NCI-H2227 (cell line): Measurements from ENCODE around the gene APOA5.
"Not testable (repeated sequence)": the region's sequence is repeated elsewhere in the genome, so short reads cannot be mapped to it uniquely, and the experiment has no call there.

Source experiments
- DNase-seq: peaks from one replicate; lab custom pipeline; 2025; ENCODE audit not compliant: unreplicated experiment; lab: John Stamatoyannopoulos, UW

The APOA5 gene

DNA sequence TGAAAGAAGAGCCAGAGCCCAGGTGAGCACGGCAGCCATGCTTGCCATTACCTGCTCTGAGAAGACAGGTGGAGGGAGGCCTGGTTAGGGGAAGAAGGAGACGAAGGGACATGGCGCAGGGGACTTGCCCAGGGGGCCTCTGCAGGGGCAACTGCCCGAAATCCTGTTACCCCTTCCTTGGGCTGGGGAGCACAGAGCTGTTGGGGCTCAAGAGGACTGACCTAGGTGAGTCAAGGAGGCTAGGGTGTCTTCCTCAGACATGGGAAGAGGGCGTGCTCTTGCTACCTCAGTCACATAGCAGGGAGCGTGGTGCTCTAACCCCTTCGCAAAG is at the start of gene APOA5:
TSS of gene APOA5 (minus strand) at position 67 of the 331 bp plus-strand sequence. CDS start at position 48, 19 bp downstream.
- no peak for DNase-seq

- DNase-seq = no peak
These were observed 49.1 kb upstream of the APOA5 start for GRCh38 chr11:116840746-116841296.

DNA sequence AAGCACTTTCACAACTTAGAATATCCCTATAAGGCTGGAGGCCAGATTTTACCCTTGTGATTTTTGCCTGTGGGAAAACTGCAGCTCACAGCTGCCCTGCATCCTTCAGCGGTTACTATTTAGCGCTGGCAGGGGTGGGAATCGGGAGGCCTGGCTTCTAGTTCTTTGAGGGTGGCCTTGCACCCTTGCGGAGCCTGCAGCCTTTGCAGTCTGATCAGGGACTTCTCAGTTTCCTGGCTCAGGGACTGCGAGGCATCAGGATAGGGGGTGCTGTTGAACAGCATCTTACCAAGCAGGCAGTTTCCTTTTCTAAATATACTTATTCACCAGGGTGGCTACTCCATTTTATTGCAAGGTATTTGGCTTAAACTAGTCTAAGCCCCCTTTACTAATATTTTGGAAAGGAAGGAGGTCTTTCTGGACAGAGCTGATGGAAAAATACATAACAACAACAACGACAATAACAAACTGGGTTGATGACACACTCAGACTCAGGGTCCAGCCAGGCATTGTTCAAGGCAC is 48.6 kb upstream of the APOA5 start:
- no peak for DNase-seq

DNA sequence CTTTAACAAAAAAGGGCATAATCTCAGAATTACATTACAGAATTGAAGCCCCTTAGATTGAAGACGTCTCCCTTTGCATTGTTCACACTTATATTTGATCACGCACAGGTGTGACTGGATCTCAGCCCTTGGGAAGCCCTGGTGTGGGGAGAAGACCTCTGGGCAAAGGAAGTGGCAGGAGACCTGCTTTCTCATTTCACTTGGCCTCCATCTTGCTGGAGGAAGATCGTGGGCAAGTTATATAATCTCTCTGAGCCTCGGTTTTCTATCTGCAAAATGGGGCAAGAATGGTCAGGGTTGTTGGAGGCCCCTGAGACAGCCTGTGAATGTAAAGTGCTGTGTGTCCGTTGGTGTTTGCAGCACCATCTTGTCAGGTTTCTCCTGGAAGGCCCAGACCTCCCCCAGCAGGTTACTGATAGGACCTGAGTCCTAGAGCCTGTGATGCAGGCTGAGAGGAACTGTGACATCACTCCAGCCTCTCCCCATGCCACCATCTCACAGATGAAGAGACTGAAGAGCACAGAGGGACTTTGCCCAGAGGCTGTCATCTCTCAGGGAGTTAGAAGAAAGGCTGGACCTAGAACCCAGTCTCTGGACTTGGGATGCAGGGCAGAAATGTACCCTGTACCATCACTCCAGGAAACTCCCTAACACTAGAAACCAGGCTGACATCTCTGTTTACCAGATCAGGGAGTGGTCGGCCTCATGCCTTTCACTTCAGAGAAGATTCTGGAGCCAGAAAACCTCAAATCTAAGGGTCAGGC is 46.8 kb upstream of the APOA5 start:
- DNase-seq = no peak

- DNase-seq = no peak
These were observed 45.8 kb upstream of the APOA5 start, which contains the start of gene APOA1 for GRCh38 chr11:116837231-116838091. Gene APOA1, minus strand, starts transcription at chr11:116837622. Its CDS starts 235 bp downstream, at chr11:116837387.

DNA sequence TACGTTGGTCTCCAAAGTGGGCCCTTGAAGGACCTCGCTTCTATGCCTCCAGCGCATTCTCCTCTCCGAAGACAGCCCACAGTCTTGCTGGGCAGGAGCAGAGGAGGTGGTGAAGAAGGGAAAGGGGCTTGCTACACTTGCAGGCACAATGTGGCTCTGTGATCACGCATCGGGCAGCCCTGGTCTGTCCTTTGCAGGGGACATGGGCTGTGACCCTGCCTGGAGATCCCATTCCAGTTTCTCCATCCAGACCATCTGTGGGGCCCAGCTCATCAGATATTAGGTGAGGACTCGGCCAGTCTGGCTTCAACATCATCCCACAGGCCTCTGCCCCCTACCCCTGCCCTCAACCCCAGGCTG is 44.9 kb upstream of the APOA5 start:
- no peak for DNase-seq

GRCh38 chr11:116835791-116836631 is 44.3 kb upstream of the APOA5 start:
- DNase-seq = peak; percentile 96

GRCh38 chr11:116835042-116835772 is 43.5 kb upstream of the APOA5 start:
- peak; percentile 43 for DNase-seq

- not testable (repeated sequence) for DNase-seq
These were observed 42.9 kb upstream of the APOA5 start for GRCh38 chr11:116834535-116835041.

GRCh38 chr11:116833816-116834534 is 42.3 kb upstream of the APOA5 start:
- DNase-seq = no peak

DNA sequence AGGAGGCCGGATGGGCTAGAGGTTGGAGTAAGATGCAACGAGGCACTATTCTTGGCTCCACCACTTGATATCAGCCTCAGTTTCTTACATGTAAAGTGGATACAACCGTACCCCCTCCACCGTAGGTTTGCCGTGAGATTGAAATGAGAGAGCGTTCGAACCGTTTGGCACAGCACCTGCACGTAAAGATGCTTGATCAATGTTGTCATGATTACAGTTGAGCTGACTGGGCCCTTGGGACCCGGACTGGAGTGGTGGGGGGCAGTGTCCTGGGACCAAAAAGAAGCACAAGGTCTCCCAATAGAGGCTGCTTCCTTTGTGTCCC is 41.8 kb upstream of the APOA5 start:
- no peak for DNase-seq

DNA sequence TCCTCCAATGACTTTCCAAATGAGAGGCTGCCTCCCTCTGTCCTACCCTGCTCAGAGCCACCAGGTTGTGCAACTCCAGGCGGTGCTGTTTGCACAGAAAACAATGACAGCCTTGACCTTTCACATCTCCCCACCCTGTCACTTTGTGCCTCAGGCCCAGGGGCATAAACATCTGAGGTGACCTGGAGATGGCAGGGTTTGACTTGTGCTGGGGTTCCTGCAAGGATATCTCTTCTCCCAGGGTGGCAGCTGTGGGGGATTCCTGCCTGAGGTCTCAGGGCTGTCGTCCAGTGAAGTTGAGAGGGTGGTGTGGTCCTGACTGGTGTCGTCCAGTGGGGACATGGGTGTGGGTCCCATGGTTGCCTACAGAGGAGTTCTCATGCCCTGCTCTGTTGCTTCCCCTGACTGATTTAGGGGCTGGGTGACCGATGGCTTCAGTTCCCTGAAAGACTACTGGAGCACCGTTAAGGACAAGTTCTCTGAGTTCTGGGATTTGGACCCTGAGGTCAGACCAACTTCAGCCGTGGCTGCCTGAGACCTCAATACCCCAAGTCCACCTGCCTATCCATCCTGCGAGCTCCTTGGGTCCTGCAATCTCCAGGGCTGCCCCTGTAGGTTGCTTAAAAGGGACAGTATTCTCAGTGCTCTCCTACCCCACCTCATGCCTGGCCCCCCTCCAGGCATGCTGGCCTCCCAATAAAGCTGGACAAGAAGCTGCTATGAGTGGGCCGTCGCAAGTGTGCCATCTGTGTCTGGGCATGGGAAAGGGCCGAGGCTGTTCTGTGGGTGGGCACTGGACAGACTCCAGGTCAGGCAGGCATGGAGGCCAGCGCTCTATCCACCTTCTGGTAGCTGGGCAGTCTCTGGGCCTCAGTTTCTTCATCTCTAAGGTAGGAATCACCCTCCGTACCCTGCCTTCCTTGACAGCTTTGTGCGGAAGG is 40.9 kb upstream of the APOA5 start:
- no peak for DNase-seq

- no peak for DNase-seq
These were observed 40.2 kb upstream of the APOA5 start for GRCh38 chr11:116831790-116832349.

GRCh38 chr11:116830184-116830912 is 38.7 kb upstream of the APOA5 start:
- DNase-seq = no peak

GRCh38 chr11:116829525-116830183 is 38.0 kb upstream of the APOA5 start, which contains the start of gene APOC3:
Gene APOC3, plus strand, starts transcription at chr11:116829907. Its CDS starts 676 bp downstream, at chr11:116830583.
- no peak for DNase-seq

DNA sequence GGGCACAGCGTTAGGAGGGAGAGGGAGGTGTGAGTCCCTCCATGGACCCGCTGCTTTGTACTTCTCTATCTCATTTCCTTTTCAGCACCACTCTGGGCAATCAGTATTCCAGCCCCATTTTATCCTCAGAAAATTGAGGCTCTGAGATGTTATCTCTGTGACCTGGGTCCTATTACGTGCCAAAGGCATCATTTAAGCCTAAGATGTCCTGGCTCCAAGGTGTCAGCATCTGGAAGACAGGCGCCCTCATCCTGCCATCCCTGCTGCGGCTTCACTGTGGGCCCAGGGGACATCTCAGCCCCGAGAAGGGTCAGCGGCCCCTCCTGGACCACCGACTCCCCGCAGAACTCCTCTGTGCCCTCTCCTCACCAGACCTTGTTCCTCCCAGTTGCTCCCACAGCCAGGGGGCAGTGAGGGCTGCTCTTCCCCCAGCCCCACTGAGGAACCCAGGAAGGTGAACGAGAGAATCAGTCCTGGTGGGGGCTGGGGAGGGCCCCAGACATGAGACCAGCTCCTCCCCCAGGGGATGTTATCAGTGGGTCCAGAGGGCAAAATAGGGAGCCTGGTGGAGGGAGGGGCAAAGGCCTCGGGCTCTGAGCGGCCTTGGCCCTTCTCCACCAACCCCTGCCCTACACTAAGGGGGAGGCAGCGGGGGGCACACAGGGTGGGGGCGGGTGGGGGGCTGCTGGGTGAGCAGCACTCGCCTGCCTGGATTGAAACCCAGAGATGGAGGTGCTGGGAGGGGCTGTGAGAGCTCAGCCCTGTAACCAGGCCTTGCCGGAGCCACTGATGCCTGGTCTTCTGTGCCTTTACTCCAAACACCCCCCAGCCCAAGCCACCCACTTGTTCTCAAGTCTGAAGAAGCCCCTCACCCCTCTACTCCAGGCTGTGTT is 37.2 kb upstream of the APOA5 start:
- no peak for DNase-seq
